PFSK-1 (cell line): ENCODE results near the gene BTBD8.

Experiments used
- FOXP2 ChIP-seq: optimal IDR thresholded peaks from 2 replicates; pipeline ENCODE3; 2011; ENCODE audit warnings: borderline replicate concordance, control low read depth, inconsistent platforms; ENCODE audit not compliant: insufficient read depth; ENCODE audit errors: extremely low read length, extremely low read depth
- POLR2AphosphoS5 ChIP-seq: IDR thresholded peaks from 2 replicates; pipeline ENCODE4 v1.6.1; 2012; ENCODE audit warnings: low read depth, mild to moderate bottlenecking, control low read depth, low read length, moderate library complexity
- REST ChIP-seq, 2 experiments: IDR thresholded peaks; 2 replicates each; pipeline versions ENCODE4 v1.6.1 to v1.8.0; 2011 to 2012; ENCODE audit warnings: low read depth in 2 of 2, low read length in 2 of 2, control low read depth in 1 of 2, inconsistent platforms in 1 of 2, mild to moderate bottlenecking in 1 of 2, moderate library complexity in 1 of 2; ENCODE audit not compliant: insufficient read depth in 1 of 2
- SIN3A ChIP-seq: IDR thresholded peaks from 2 replicates; pipeline ENCODE4 v1.6.1; 2012; ENCODE audit warnings: mild to moderate bottlenecking, low read length, moderate library complexity, borderline replicate concordance; ENCODE audit not compliant: insufficient read depth
- TAF1 ChIP-seq: IDR thresholded peaks from 2 replicates; pipeline ENCODE4 v1.6.1; 2012; ENCODE audit warnings: low read length, control low read depth, borderline replicate concordance; ENCODE audit not compliant: insufficient read depth

The BTBD8 gene

GRCh38 chr1:92159593-92159992 is 79.4 kb downstream of the BTBD8 start:
- TF ChIP-seq SIN3A (no peak), REST (IDR thresholded peaks at IDR 0.05; ENCODE audit: insufficient read depth in 1 of 2, low read depth in 2 of 2, low read length in 2 of 2) (no peak)

- TF ChIP-seq TAF1, result no peak
- TF ChIP-seq POLR2AphosphoS5, result no peak
- no peak for TF ChIP-seq REST (IDR thresholded peaks at IDR 0.05; ENCODE audit: insufficient read depth in 1 of 2, low read depth in 2 of 2, low read length in 2 of 2)
- TF ChIP-seq SIN3A, result no peak
- TF ChIP-seq FOXP2, result no peak
These were observed 85.2 kb downstream of the BTBD8 start for GRCh38 chr1:92165389-92165788.

- TF ChIP-seq POLR2AphosphoS5 (no peak), REST (IDR thresholded peaks at IDR 0.05; ENCODE audit: insufficient read depth in 1 of 2, low read depth in 2 of 2, low read length in 2 of 2) (no peak), SIN3A (no peak), TAF1 (no peak), FOXP2 (no peak)
These were observed 87.0 kb downstream of the BTBD8 start for GRCh38 chr1:92167151-92167550.

- TF ChIP-seq REST (IDR thresholded peaks at IDR 0.05; ENCODE audit: insufficient read depth in 1 of 2, low read depth in 2 of 2, low read length in 2 of 2), result no peak
- TF ChIP-seq FOXP2, result no peak
These were observed 88.5 kb downstream of the BTBD8 start for GRCh38 chr1:92168657-92169056.

GRCh38 chr1:92169214-92170005 is 89.3 kb downstream of the BTBD8 start:
- no peak for TF ChIP-seq POLR2AphosphoS5
- no peak for TF ChIP-seq FOXP2
- no peak for TF ChIP-seq TAF1
- TF ChIP-seq REST (IDR thresholded peaks at IDR 0.05; ENCODE audit: insufficient read depth in 1 of 2, low read depth in 2 of 2, low read length in 2 of 2), result no peak
- no peak for TF ChIP-seq SIN3A
